ENCODE measurements around the gene NGF.

The NGF gene

GRCh38 chr1:115278211-115278610 lies 59.8 kb downstream of the NGF start:
- DNase-seq, result no peak

- DNase-seq, result no peak
Observed at GRCh38 chr1:115277276-115277675, 60.8 kb downstream of the NGF start.

GRCh38 chr1:115275216-115275615 lies 62.8 kb downstream of the NGF start:
- DNase-seq, result no peak

GRCh38 chr1:115274467-115274866 lies 63.6 kb downstream of the NGF start:
- DNase-seq, result no peak

GRCh38 chr1:115266729-115267421 lies 71.2 kb downstream of the NGF start:
- DNase-seq, result no peak

GRCh38 chr1:115265099-115265498 lies 73.0 kb downstream of the NGF start:
- no peak for DNase-seq

- no peak for DNase-seq
Observed at GRCh38 chr1:115262886-115263285, 75.2 kb downstream of the NGF start.

GRCh38 chr1:115261496-115261895 lies 76.6 kb downstream of the NGF start:
- no peak for DNase-seq

- no peak for DNase-seq
Observed at GRCh38 chr1:115258302-115258866, 79.7 kb downstream of the NGF start.

- no peak for DNase-seq
Observed at GRCh38 chr1:115257591-115257990, 80.5 kb downstream of the NGF start.

GRCh38 chr1:115255154-115255553 lies 82.9 kb downstream of the NGF start:
- DNase-seq, result no peak

GRCh38 chr1:115252585-115252984 lies 85.5 kb downstream of the NGF start:
- no peak for DNase-seq

GRCh38 chr1:115251856-115252255 lies 86.2 kb downstream of the NGF start:
- DNase-seq, result no peak

- no peak for DNase-seq
Observed at GRCh38 chr1:115251340-115251748, 86.7 kb downstream of the NGF start.

- DNase-seq, result no peak
Observed at GRCh38 chr1:115246526-115246925, 91.5 kb downstream of the NGF start.

- DNase-seq, result no peak
Observed at GRCh38 chr1:115245227-115245626, 92.8 kb downstream of the NGF start.

- DNase-seq, result no peak
Observed at GRCh38 chr1:115242543-115242942, 95.5 kb downstream of the NGF start.

- no peak for DNase-seq
Observed at GRCh38 chr1:115241309-115241708, 96.7 kb downstream of the NGF start.

GRCh38 chr1:115240297-115240696 lies 97.8 kb downstream of the NGF start:
- no peak for DNase-seq

- no peak for DNase-seq
Observed at GRCh38 chr1:115239426-115239825, 98.6 kb downstream of the NGF start.

- DNase-seq, result no peak
Observed at GRCh38 chr1:115239148-115239422, 99.0 kb downstream of the NGF start.

- no peak for DNase-seq
Observed at GRCh38 chr1:115238336-115239147, 99.5 kb downstream of the NGF start.

GRCh38 chr1:115237507-115237906 lies 100.5 kb downstream of the NGF start:
- DNase-seq, result no peak

- DNase-seq, result no peak
Observed at GRCh38 chr1:115237023-115237422, 101.0 kb downstream of the NGF start.

Measured in NCI-H345 (cell line).